Activated CD4-positive, alpha-beta T cell treated with anti-CD3 and anti-CD28 coated beads, Interleukin-2, amount 50 U/mL, for 16 hours (primary cell): Measurements from ENCODE around the gene CRTC1.

ENCODE experiments used
- DNase-seq: peaks from one replicate; pipeline ENCODE4 v3.0.0-alpha.2; 2020

The CRTC1 gene

GRCh38 chr19:18772620-18773587 is 89.4 kb downstream of the CRTC1 start:
- no peak for DNase-seq

DNA sequence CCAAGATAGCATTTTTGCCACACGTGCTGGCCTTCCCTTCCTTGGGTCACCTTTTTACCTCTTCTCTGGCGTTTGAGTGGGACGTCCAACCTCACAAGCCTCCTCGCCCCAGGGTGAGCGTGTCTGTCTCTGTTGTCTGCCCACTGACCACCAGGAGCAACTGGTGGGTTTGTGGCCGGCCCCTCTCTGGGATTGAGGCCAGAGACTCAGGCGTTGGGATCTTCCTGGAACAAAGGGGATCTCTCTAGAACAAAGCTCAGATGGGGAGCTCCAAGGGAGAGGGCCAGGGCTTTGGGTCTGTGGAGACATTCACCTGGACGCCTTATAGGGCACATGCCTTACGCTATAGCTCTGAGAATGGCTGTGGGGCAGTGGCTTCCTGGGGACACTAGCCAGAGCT is 90.2 kb downstream of the CRTC1 start:
- DNase-seq = no peak

GRCh38 chr19:18774107-18774506 is 90.6 kb downstream of the CRTC1 start:
- DNase-seq = no peak

GRCh38 chr19:18774782-18775444 is 91.4 kb downstream of the CRTC1 start:
- no peak for DNase-seq

- no peak for DNase-seq
Measured at GRCh38 chr19:18775586-18776287, 92.3 kb downstream of the CRTC1 start.

DNA sequence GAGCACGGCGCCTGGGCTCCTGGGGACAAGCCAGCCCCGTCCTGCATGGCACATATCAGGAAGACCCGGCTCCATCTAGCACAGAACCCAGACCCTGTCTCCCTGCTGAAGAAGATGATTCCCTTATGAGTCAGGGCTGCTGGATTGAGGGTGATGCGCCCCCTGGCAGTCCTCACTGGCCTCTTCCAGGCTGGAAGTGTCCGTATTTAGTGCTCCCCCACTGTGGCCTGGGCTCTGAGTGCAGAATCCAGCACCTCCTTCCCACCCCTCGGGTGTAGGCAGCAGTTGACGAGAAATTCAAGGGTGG is 92.8 kb downstream of the CRTC1 start:
- no peak for DNase-seq

DNA sequence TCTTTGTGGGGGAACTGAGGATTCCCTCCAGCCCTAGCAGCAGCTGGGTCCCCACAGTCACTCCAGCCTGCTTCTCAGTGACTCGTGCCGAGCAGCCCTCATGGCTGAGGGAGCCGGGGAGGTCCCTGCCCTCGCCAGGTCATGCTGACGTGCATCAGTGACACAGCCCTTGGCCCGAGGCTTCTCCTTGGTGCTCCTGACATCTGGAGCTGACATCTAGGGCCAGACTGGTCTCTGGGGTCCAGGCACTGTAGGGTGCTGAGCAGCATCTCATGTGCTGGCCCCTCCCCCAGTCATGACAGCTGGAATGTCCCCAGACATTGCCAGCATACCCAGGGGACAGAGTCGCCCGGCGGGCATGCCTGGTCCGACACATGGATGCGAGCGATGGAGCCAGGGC is 93.3 kb downstream of the CRTC1 start:
- no peak for DNase-seq

DNA sequence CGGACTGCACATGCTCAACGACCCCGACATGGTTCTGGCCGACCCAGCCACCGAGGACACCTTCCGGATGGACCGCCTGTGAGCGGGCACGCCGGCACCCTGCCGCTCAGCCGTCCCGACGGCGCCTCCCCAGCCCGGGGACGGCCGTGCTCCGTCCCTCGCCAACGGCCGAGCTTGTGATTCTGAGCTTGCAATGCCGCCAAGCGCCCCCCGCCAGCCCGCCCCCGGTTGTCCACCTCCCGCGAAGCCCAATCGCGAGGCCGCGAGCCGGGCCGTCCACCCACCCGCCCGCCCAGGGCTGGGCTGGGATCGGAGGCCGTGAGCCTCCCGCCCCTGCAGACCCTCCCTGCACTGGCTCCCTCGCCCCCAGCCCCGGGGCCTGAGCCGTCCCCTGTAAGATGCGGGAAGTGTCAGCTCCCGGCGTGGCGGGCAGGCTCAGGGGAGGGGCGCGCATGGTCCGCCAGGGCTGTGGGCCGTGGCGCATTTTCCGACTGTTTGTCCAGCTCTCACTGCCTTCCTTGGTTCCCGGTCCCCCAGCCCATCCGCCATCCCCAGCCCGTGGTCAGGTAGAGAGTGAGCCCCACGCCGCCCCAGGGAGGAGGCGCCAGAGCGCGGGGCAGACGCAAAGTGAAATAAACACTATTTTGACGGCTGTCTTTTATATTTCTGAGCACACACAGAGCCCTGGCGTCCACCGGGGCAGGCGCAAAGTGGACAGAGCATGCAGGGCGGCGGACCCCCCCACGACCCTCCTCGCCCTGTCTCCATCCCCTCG is 94.0 kb downstream of the CRTC1 start:
- no peak for DNase-seq

- no peak for DNase-seq
Measured at GRCh38 chr19:18778076-18778389, 94.6 kb downstream of the CRTC1 start.

- no peak for DNase-seq
Measured at GRCh38 chr19:18778826-18779495, 95.5 kb downstream of the CRTC1 start.

DNA sequence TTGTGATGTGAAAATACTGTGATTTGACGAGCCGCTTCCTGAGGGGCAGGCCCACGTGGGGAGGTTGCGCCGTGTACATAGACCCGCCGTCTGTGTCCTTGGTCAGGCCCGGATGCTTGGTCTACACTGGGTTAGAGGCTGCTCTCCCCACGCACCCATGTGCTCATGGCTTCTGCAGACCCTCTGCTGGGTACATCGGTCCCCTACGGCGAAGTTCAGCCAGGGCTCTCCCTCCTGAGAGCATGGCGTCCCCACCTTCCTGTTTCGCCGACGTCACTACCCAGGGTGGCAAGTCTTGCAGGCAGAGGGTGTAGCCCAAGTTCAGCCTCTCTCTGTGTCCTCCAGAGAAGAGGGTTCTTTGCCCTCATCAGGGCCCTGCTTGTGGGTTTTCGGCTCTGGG is 96.6 kb downstream of the CRTC1 start:
- no peak for DNase-seq

- DNase-seq = no peak
Measured at GRCh38 chr19:18780631-18781030, 97.2 kb downstream of the CRTC1 start.

GRCh38 chr19:18781047-18781600 is 97.6 kb downstream of the CRTC1 start:
- DNase-seq = no peak

GRCh38 chr19:18781885-18782527 is 98.5 kb downstream of the CRTC1 start:
- DNase-seq = no peak

GRCh38 chr19:18782559-18783225 is 99.2 kb downstream of the CRTC1 start:
- no peak for DNase-seq

DNA sequence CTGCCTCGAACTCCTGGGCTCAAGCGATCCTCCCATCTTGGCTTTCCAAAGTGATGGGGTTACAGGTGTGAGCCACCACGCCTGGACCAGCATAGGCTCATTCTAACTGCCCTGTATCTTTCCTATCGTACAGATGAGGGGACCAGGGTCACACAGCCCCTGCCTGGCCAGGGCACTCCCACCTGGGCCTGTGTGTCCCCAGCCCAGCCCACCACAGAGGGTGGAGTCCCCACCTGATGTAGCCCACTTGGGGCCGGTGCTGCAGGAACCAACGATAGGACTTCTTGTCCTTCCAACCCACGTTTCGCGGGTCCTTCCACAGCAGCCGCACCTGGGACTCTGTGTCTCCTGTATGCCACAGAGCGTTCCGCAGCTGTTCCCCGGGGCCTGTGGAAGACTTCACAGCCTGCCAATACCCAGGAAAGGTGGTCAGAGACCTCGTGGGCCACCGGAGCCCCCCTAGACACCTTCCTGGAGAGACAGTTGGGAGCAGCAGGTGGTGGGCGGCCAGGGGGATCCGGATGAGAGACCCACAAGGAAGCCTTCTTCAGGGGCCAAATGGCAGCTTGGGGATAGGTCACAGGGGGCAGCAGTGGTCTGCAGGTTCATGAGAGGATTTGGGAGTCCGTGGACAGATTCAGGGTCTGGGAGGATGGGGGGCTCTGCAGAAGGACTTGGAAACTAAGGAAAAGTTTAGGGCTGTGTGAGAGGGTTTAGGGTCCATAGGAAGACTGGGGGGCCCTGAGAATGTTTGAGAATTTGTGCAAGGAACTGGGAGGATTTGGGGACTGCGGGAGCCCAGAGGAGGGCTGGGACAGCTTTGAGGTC is 100.7 kb downstream of the CRTC1 start:
- DNase-seq = no peak

DNA sequence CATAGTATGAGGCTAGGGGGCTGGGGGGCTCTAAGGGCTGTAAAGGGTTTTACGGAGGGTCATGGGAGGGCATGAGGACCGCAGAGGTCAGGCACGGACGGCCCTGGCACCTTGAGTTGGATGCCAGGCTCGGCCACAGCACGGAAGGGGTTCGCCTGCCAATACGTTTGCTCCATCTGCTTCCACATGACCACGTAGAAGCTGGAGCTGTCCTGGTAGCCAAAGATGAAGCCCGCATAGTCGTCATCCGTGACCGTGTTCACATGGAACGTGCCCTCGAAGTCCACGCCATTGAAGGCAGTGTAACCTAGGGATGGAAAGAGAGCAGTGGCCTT is 101.3 kb downstream of the CRTC1 start:
- no peak for DNase-seq

- DNase-seq = peak; percentile 82
Measured at GRCh38 chr19:18785179-18786124, 102.0 kb downstream of the CRTC1 start.
